Esophagus squamous epithelium (tissue), 4 donors: Measurements from ENCODE around the gene NDFIP1.

Experiments used
- CTCF ChIP-seq, 6 experiments: fragments of 450-650 bp in 4 of 6; fragments of 200-600 bp in 2 of 6; sonication (generic) in 2 of 6; IDR thresholded peaks; one replicate each; pipeline ENCODE4 v1.5.1; 2016 to 2019; ENCODE audit warnings: antibody characterized with exemption in 6 of 6, mild to moderate bottlenecking in 4 of 6, moderate library complexity in 4 of 6
- POLR2A ChIP-seq, 4 donors: fragments of 450-650 bp; IDR thresholded peaks; one replicate each; pipeline ENCODE4 v1.6.1; 2017; ENCODE audit warnings: antibody characterized with exemption in 4 of 4, mild to moderate bottlenecking in 4 of 4, moderate library complexity in 3 of 4

DNA sequence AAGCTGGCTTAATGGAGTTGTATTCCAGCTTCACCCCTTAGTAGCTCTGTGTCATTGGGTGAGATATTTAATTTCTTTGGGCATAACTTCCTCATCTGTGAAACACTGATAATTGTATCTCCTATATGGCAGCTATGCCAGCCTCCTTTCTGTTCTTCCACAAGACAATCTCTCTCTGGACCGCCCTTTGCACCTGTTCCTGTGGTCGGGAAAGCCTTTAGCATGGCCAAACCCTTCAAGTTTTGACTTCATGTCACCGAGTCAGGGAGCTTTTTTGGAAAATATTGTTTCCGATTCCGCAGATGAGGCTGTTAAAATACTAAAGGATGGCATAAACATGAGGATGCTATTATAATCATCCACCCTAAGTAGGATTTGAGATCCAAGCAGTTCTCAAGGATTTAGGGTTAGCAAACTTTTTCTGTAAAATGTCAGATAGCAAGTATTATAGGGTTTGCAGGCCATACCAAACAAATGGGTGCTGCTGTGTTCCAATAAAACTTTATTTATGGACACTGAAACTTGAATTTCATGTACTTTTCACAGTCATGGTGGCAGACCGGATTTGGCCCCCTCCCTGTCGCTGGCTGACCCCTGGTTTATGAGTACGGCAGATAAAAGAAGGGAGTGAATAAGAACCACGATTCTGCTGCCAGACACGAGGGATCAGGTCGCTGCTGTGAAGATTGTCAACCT, 695 bp upstream of the NDFIP1 start:
- TF ChIP-seq CTCF (IDR thresholded peaks at IDR 0.05) (no peak), POLR2A (IDR thresholded peaks at IDR 0.05) (no peak)
